Fibroblast of pulmonary artery (primary cell): ENCODE measurements around the gene MINDY3.

Experiments
- DNase-seq: peaks from one replicate; pipeline ENCODE4 v3.0.0-alpha.2; 2010; ENCODE audit warnings: low read depth
- H3K4me3 ChIP-seq: replicated peaks from 2 replicates; pipeline ENCODE4 v1.5.1; 2011; ENCODE audit warnings: low read depth, mild to moderate bottlenecking, control low read depth, low read length, moderate library complexity
- CTCF ChIP-seq: IDR thresholded peaks from 2 replicates; pipeline ENCODE4 v1.5.1; 2011; ENCODE audit warnings: mild to moderate bottlenecking, control low read depth, low read length, inconsistent platforms; ENCODE audit errors: missing control alignments

Gene MINDY3

DNA sequence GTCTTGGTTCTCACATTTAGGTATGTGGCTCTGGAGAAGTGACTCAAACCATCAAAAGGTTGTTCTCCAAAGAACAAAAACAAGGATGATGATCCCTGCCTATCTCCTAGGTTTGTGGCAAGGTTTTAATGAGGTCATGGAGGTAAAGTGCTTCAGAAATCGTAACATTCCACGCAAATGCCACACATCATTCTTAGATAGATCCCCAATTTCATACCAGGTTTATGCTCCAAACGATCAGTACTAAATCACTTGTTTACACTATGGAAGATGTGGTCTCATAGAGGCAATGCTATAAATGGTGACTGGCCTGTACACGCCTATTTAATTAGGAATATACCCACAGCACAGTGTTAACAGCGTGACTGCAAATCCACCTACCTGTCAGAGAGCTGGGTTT is 66.6 kb downstream of the MINDY3 start:
- TF ChIP-seq CTCF = no peak
- no peak overlapping the region for H3K4me3 ChIP-seq
- no peak for DNase-seq

GRCh38 chr10:15792777-15793176 is 67.5 kb downstream of the MINDY3 start:
- no peak for DNase-seq
- no peak for TF ChIP-seq CTCF
- H3K4me3 ChIP-seq = no peak overlapping the region

DNA sequence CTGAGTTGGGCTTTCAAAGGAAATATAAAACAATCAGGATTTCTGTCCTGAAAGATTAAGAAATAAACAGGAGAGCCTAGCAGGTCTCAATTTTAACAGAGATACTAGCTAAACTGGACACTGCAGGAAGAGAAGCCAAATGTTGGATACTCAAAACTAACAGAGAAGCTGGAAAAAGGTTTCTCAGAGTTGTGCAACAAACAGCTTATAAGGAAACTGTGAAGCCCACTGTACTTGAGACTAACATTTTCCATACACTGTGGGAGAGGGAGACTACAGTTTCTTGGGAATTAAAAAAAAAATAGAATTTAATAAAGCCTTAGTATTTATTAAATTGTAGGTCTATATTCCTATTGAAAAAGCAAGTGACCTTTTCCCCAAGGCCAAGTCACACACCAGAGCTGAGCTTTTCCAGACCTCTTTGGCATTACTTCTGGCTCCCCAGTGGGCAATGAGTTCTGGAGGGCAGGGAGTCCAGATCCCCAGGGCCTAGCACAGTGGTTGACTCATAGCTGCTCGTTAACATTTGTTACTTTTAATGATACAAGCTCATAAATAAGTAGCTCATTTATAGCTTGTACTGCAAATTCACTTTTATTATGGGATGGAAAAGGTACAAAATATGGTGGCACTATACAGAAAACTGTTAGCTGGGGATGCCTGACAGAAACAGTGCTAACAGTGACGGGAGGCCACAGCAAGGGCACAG is 68.3 kb downstream of the MINDY3 start:
- DNase-seq = peak; percentile 61
- H3K4me3 ChIP-seq = no peak overlapping the region
- no peak for TF ChIP-seq CTCF

DNA sequence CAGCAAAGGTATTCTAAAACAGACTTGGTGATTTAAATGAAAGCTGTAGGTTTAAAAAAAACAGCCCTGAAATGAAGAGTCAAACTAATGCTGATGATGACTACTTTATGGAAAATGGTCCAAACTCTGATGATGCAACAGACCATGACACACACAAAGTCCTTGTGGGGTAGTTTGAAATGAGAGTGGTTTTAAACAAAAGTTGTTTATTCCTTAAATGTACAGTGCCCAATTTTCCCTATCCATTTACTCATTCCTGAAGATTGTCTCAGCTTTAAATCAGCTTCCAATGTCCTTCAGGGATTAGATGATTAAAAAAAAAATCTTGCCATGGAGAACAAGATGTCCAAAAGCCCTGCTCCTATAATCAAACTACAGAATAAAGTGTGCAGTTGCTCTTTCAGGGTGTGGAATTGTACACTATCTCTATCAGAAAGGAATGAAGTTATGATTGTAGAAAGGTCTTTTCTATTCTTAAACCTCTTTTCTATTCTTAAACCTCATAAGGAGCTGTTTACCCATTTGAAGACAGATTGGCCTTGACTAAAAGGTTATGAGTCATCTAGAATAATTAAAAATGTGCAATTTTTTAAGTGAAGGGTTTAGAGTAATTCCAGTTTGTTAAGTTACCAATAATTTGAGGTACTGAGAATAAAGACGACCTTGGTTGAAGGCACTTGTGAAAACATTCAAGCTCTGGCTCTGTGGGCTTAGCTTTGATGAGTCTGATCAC is 70.3 kb downstream of the MINDY3 start:
- no peak overlapping the region for H3K4me3 ChIP-seq
- no peak for TF ChIP-seq CTCF
- DNase-seq = peak; percentile 88

- DNase-seq = no peak
- TF ChIP-seq CTCF = no peak
- H3K4me3 ChIP-seq = no peak overlapping the region
These were observed 72.9 kb downstream of the MINDY3 start for GRCh38 chr10:15787426-15787825.

DNA sequence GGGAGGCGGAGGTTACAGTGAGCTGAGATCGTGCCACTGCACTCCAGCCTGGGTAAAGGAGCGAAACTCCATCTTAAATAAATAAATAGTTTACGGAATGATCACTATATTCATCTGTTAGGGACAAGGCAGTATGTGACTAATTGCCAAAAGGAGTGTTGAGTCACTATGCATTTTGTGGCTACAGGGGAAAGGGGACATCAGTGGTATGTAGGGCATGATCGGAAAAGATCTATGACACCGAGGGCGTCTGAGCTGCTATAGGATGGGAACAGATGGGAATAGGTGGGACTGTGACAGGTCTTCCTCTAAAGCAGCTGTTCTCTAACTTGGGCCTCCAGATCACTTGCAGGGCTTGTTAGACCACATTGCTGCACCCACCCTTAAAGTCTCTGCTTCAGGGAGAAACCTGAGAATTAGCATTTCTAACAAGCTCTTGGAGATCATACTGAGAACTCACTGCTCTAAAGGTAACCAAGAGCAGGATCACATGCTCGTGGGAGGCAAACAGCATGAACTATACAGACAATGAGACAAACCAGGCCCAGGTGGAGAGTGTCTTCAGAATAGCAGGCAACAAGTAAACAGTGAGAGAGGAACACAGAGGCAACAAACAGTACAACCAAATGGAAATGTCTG is 75.5 kb downstream of the MINDY3 start:
- no peak for DNase-seq
- no peak for TF ChIP-seq CTCF
- no peak overlapping the region for H3K4me3 ChIP-seq
